ENCODE results near the gene HSPB7.

The HSPB7 gene

DNA sequence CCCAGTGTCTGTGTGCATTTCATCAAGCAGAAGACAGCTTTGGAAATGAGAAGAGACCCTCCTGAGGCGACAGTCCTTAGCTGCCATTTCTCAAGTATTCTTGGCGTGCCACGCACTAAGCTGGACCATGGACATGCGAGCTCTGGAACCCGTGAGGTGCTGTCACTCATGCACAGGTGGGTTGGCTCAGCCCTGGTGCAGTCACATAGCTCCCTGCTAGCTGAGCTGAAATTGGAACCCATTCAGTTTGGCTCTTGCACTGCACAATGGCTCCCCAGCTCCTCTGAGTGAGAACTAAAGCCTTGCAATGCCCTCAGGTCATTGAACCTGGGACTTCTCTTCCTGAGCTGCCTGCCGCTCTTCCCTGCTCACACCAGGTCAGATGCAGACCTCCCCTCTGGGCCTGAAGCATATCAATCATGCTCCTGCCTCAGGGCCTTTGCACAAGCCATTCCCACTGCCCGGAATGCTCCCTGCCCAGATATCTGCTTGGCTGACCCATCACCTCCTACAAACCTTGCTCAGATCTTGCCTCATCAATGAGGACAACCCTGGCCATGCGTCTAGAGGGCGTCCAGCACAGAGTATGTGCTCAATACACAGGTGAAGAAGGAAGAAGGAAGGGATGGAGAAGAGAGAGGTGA, 20.1 kb downstream of the HSPB7 start:
- WGBS (ENCODE audit: insufficient coverage) = 90% methylated on average over 8 of the region's 9 CpGs
- CTCF ChIA-PET = interaction anchor here (0.6 to 2.0 kb wide), 7 partner anchors 9 to 207 kb away, joined by 3 to 7 read pairs (median 4); no protein-coding TSS in a partner anchor
- Histone ChIP-seq H3K27ac (ENCODE audit: insufficient read depth in 1 of 2, low read depth in 1 of 2, low read length in 2 of 2, poor library complexity in 1 of 2, severe bottlenecking in 2 of 2) (no peak overlapping the region), H3K27me3 (replicated peaks in 2 of 5; ENCODE audit: control insufficient read depth in 4 of 5, insufficient read depth in 5 of 5, low read length in 4 of 5) (no peaks in the 10 kb centered on the region), H3K4me3 (ENCODE audit: control insufficient read depth in 1 of 7, extremely low read depth in 1 of 7, insufficient read depth in 4 of 7, low read depth in 2 of 7, low read length in 6 of 7) (no peak overlapping the region), H3K36me3 (ENCODE audit: control insufficient read depth in 4 of 4, insufficient read depth in 4 of 4, low read length in 3 of 4) (no peaks in the 10 kb centered on the region), H3K9me3 (ENCODE audit: control extremely low read depth in 1 of 5, control insufficient read depth in 4 of 5, insufficient read depth in 2 of 5, low read depth in 1 of 5, low read length in 4 of 5) (no peaks in the 10 kb centered on the region), H3K4me1 (ENCODE audit: control extremely low read depth in 1 of 4, control insufficient read depth in 4 of 4, insufficient read depth in 4 of 4, low read length in 3 of 4) (no peaks in the 10 kb centered on the region)
- DNase-seq = no peak
- POLR2A ChIA-PET = no interaction called here

DNA sequence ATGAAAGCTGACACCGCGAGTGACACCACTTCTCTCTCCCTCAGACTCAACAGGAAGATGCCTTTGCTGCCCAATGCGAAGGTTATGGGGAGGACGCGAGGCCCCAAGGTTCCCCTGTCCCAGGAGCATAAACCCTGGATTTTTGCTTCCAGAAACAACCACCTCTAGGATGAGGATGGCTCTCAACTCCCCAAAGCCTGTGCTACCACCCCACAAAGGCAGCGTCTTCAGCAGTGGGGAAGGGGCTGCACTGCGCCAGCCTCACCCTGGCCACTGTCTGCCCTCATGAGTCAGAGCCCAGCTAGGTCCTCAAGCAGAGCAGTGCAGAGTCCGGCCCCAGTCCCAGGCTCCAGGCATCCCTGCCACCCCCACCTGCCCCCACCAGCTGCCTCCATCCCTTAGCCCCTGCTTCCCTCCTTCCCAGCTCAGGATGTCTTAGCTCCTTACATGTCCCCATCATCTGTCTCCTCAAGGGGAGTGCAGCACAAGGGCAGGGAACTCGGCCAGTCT, 20.7 kb downstream of the HSPB7 start:
- no peak overlapping the region for H3K4me3 ChIP-seq (ENCODE audit: control insufficient read depth in 1 of 7, extremely low read depth in 1 of 7, insufficient read depth in 4 of 7, low read depth in 2 of 7, low read length in 6 of 7)

DNA sequence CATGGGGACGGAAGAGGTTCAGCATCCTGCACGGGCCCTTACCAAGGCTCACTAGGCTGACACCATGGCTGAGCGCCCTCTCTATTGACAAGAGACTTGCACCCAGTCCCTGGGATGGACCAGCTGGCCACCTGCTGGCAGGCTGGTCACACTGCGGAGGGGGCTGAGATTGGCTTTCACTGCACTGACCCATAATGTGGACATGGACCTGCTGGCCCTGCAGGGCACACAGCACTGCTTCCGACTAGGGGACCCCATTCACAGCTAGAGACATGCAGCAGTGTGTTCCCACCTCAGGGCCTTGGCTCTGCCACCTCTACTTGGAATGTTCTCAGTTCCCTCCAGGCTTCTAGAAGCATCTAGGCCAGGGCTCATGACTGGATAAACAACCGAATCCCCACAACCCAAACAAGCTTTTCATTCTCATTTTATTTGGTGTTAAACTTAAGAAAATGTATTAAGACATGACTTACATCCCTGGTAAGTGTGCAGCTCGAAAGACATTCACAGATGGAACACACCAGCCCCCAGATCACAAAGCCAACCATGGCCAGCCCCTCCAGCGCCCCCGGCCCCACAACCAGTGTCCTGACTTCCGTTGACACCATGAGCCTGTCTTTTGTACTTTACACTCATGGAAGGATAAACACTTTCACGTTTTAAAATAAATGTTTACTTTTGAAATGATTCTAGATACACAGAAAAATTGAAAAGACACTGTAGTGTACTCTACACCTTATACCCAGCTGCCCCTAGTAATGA, 23.1 kb downstream of the HSPB7 start:
- peak in 2 of 3 donors; percentile 46 to 54 for DNase-seq
- H3K4me3 ChIP-seq (ENCODE audit: control insufficient read depth in 1 of 7, extremely low read depth in 1 of 7, insufficient read depth in 4 of 7, low read depth in 2 of 7, low read length in 6 of 7) = no peak overlapping the region
- WGBS (ENCODE audit: insufficient coverage) = 73% methylated on average over 4 of the region's 11 CpGs
- no peaks in the 10 kb centered on the region for H3K4me1 ChIP-seq (ENCODE audit: control extremely low read depth in 1 of 4, control insufficient read depth in 4 of 4, insufficient read depth in 4 of 4, low read length in 3 of 4)
- no peak overlapping the region for H3K27ac ChIP-seq (ENCODE audit: insufficient read depth in 1 of 2, low read depth in 1 of 2, low read length in 2 of 2, poor library complexity in 1 of 2, severe bottlenecking in 2 of 2)
- no peaks in the 10 kb centered on the region for H3K9me3 ChIP-seq (ENCODE audit: control extremely low read depth in 1 of 5, control insufficient read depth in 4 of 5, insufficient read depth in 2 of 5, low read depth in 1 of 5, low read length in 4 of 5)
- H3K27me3 ChIP-seq (replicated peaks in 2 of 5; ENCODE audit: control insufficient read depth in 4 of 5, insufficient read depth in 5 of 5, low read length in 4 of 5) = peaks cover 0 to 2% (median 0%) of the 10 kb centered on the region in 5 experiments
- H3K36me3 ChIP-seq (ENCODE audit: control insufficient read depth in 4 of 4, insufficient read depth in 4 of 4, low read length in 3 of 4) = no peaks in the 10 kb centered on the region
- ChIA-PET POLR2A (interaction anchor here (0.6 kb wide), 1 partner anchor 94 kb away, joined by 4 read pairs; no protein-coding TSS in a partner anchor), CTCF (interaction anchor here (1.3 to 2.0 kb wide), 4 partner anchors 11 to 193 kb away, joined by 3 to 9 read pairs (median 4); no protein-coding TSS in a partner anchor)

More for the DNA sequence above, 20.7 kb downstream of the HSPB7 start:
- no peak for DNase-seq
- Histone ChIP-seq H3K36me3 (ENCODE audit: control insufficient read depth in 4 of 4, insufficient read depth in 4 of 4, low read length in 3 of 4) (no peaks in the 10 kb centered on the region), H3K27me3 (replicated peaks in 2 of 5; ENCODE audit: control insufficient read depth in 4 of 5, insufficient read depth in 5 of 5, low read length in 4 of 5) (no peaks in the 10 kb centered on the region), H3K9me3 (ENCODE audit: control extremely low read depth in 1 of 5, control insufficient read depth in 4 of 5, insufficient read depth in 2 of 5, low read depth in 1 of 5, low read length in 4 of 5) (no peaks in the 10 kb centered on the region), H3K4me1 (ENCODE audit: control extremely low read depth in 1 of 4, control insufficient read depth in 4 of 4, insufficient read depth in 4 of 4, low read length in 3 of 4) (no peaks in the 10 kb centered on the region), H3K27ac (ENCODE audit: insufficient read depth in 1 of 2, low read depth in 1 of 2, low read length in 2 of 2, poor library complexity in 1 of 2, severe bottlenecking in 2 of 2) (no peak overlapping the region)
- whole genome bisulfite sequencing (ENCODE audit: insufficient coverage) = 96% methylated on average over 3 of the region's 9 CpGs
- ChIA-PET POLR2A (no interaction called here), CTCF (interaction anchor here (0.9 to 2.0 kb wide), 6 partner anchors 9 to 206 kb away, joined by 3 to 7 read pairs (median 4); no protein-coding TSS in a partner anchor)

DNA sequence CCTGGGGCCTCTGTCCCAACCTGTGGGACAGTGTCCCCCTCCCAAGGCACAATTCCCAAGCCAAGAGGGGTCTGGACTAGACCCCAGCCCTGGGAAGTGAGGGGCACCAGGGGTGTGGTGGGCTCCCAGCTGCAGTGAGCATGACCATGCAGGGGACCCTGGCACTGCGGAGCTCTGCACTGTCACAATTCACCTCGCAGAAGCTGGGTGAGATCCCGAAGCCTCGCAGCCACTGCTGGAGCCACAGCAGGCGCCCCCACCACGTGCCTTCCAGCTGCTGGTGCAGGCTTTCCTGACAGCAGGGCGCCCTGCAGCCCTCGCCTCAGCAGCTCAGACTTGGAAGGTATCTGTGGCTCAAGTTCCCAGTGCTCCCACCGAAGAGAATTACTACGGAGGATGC, 23.8 kb downstream of the HSPB7 start:
- Histone ChIP-seq H3K36me3 (ENCODE audit: control insufficient read depth in 4 of 4, insufficient read depth in 4 of 4, low read length in 3 of 4) (no peaks in the 10 kb centered on the region), H3K4me3 (ENCODE audit: control insufficient read depth in 1 of 7, extremely low read depth in 1 of 7, insufficient read depth in 4 of 7, low read depth in 2 of 7, low read length in 6 of 7) (no peak overlapping the region), H3K4me1 (ENCODE audit: control extremely low read depth in 1 of 4, control insufficient read depth in 4 of 4, insufficient read depth in 4 of 4, low read length in 3 of 4) (no peaks in the 10 kb centered on the region), H3K9me3 (ENCODE audit: control extremely low read depth in 1 of 5, control insufficient read depth in 4 of 5, insufficient read depth in 2 of 5, low read depth in 1 of 5, low read length in 4 of 5) (no peaks in the 10 kb centered on the region), H3K27me3 (replicated peaks in 2 of 5; ENCODE audit: control insufficient read depth in 4 of 5, insufficient read depth in 5 of 5, low read length in 4 of 5) (peaks cover 0 to 2% (median 0%) of the 10 kb centered on the region in 5 experiments), H3K27ac (ENCODE audit: insufficient read depth in 1 of 2, low read depth in 1 of 2, low read length in 2 of 2, poor library complexity in 1 of 2, severe bottlenecking in 2 of 2) (no peak overlapping the region)
- CTCF ChIA-PET = interaction anchor here (0.8 to 2.0 kb wide), 5 partner anchors 10 to 192 kb away, joined by 3 to 9 read pairs (median 3); no protein-coding TSS in a partner anchor
- POLR2A ChIA-PET = no interaction called here
- no peak for DNase-seq
- 94% methylated on average over 10 of the region's 10 CpGs for WGBS (ENCODE audit: insufficient coverage)

DNA sequence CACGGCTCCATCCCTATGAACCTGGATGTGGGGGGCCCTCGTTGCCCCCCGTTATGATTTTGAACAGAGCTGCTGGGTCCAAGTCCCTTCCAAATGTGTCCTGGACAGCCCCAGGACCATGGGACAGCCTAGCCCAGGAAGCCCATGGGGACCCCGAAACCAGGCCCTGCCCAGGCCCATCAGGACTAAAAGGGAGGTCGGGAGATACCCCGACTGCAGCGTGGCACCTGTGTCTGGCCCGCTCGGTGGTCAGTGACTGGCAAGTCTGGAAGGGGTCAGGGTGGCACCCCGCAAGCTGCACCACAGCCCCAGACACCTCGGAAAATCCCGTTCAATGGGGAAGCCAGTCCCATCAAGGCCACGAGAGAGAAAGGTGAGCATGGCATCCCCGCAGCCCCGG, 24.2 kb downstream of the HSPB7 start:
- Histone ChIP-seq H3K9me3 (ENCODE audit: control extremely low read depth in 1 of 5, control insufficient read depth in 4 of 5, insufficient read depth in 2 of 5, low read depth in 1 of 5, low read length in 4 of 5) (no peaks in the 10 kb centered on the region), H3K4me3 (ENCODE audit: control insufficient read depth in 1 of 7, extremely low read depth in 1 of 7, insufficient read depth in 4 of 7, low read depth in 2 of 7, low read length in 6 of 7) (no peak overlapping the region), H3K27me3 (replicated peaks in 2 of 5; ENCODE audit: control insufficient read depth in 4 of 5, insufficient read depth in 5 of 5, low read length in 4 of 5) (peaks cover 0 to 2% (median 0%) of the 10 kb centered on the region in 5 experiments), H3K27ac (ENCODE audit: insufficient read depth in 1 of 2, low read depth in 1 of 2, low read length in 2 of 2, poor library complexity in 1 of 2, severe bottlenecking in 2 of 2) (no peak overlapping the region), H3K36me3 (ENCODE audit: control insufficient read depth in 4 of 4, insufficient read depth in 4 of 4, low read length in 3 of 4) (no peaks in the 10 kb centered on the region), H3K4me1 (ENCODE audit: control extremely low read depth in 1 of 4, control insufficient read depth in 4 of 4, insufficient read depth in 4 of 4, low read length in 3 of 4) (no peaks in the 10 kb centered on the region)
- no peak for DNase-seq
- WGBS (ENCODE audit: insufficient coverage) = 98% methylated on average over 10 of the region's 15 CpGs
- POLR2A ChIA-PET = no interaction called here
- CTCF ChIA-PET = interaction anchor here (0.8 to 2.0 kb wide), 4 partner anchors 10 to 192 kb away, joined by 3 to 9 read pairs (median 4); no protein-coding TSS in a partner anchor

DNA sequence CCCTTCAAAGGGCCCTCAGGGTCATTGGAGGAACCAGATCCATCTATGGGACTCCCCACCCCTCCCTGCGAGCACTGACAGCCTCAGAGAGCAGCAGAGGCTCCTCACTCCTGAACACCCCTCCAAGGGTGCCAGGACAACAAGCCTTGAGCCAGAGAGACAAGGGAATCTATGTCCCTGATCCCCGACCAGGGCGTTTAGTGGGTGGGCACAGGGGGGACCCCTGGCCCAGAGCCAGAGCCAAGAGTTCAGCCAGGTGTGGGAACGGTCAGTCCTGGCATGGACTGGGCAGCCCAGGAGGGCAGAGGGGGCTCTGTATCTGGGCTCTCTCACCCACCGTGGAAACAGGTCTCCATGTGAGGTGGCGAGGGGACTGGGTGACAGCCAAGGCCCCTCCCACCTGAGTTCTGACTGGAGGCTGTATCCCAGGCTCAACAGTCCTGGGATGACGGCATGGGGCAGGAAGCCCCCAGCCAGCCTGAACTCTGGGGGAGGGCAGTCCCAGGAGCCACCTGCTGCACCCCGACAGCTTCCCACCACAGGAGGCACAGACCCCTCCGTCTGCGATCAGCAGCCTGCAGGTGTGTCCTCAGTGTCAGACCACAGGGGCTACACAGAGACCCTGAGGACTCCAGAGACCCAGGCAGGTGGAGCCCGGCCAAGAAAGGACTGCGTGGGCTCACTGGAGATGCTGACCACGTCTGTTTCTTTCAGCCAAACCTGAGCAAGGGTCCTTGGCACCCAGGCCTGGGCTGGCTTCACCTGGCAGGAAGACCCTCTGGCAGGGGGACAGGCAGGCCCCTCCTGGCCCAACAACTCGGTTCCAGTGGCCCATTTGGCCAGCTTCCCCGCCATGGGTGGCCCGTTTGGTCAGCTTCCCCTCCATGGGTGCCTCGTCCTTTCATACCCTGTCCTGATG, 25.0 kb downstream of the HSPB7 start:
- CTCF ChIA-PET = interaction anchor here (2.0 kb wide), 1 partner anchor 15 kb away, joined by 9 read pairs; no protein-coding TSS in a partner anchor
- POLR2A ChIA-PET = no interaction called here
- no peak overlapping the region for H3K27ac ChIP-seq (ENCODE audit: insufficient read depth in 1 of 2, low read depth in 1 of 2, low read length in 2 of 2, poor library complexity in 1 of 2, severe bottlenecking in 2 of 2)
- no peaks in the 10 kb centered on the region for H3K36me3 ChIP-seq (ENCODE audit: control insufficient read depth in 4 of 4, insufficient read depth in 4 of 4, low read length in 3 of 4)
- no peak for DNase-seq
- 90% methylated on average over 16 of the region's 17 CpGs for WGBS (ENCODE audit: insufficient coverage)
- H3K9me3 ChIP-seq (ENCODE audit: control extremely low read depth in 1 of 5, control insufficient read depth in 4 of 5, insufficient read depth in 2 of 5, low read depth in 1 of 5, low read length in 4 of 5) = no peaks in the 10 kb centered on the region
- peaks cover 0 to 2% (median 0%) of the 10 kb centered on the region in 5 experiments for H3K27me3 ChIP-seq (replicated peaks in 2 of 5; ENCODE audit: control insufficient read depth in 4 of 5, insufficient read depth in 5 of 5, low read length in 4 of 5)
- no peak overlapping the region for H3K4me3 ChIP-seq (ENCODE audit: control insufficient read depth in 1 of 7, extremely low read depth in 1 of 7, insufficient read depth in 4 of 7, low read depth in 2 of 7, low read length in 6 of 7)
- H3K4me1 ChIP-seq (ENCODE audit: control extremely low read depth in 1 of 4, control insufficient read depth in 4 of 4, insufficient read depth in 4 of 4, low read length in 3 of 4) = no peaks in the 10 kb centered on the region

Data from common myeloid progenitor, CD34-positive (primary cell).